K562 (cell line): ENCODE data around the gene IGF2. TPM values are rescaled to one million over a fixed set of nuclear protein-coding genes. Genes with fewer than 3 reads are reported as not detected.

Source experiments
- ATAC-seq: fragments of 200-7000 bp; cut with Tn5 transposase; 3 replicates; pipeline ENCODE4 v1.9.1; 2020; ENCODE audit warnings: moderate library complexity
- BruUV-seq: library from RNA; stranded (reverse); fragments of 400-500 nt; replicated peaks from 2 replicates; lab custom pipeline; 2021; lab: Mats Ljungman, UMichigan
- CTCF ChIA-PET: fragments of 300-600 bp; formaldehyde crosslinking; extraction: SDS; loops from one replicate; lab custom pipeline; 2021; ENCODE audit warnings: low intra/inter-chr PET ratio; lab: Yijun Ruan, JAX
- POLR2A ChIA-PET: fragments of 300-600, 350-650 bp; sonication (Branson Sonifier 250); formaldehyde crosslinking; extraction: SDS; loops from one replicate; lab custom pipeline; 2021; ENCODE audit warnings: antibody characterized with exemption, inconsistent platforms; lab: Yijun Ruan, JAX
- DNase-seq, 4 experiments: peaks; one replicate each; pipeline versions ENCODE4 v3.0.0 to v3.0.0-alpha.2; 2011 to 2018; ENCODE audit warnings: low spot score in 3 of 4, mixed read lengths in 3 of 4; ENCODE audit errors: extremely low read depth in 1 of 4
- FAIRE-seq: peaks from 2 replicates; lab custom pipeline; 2011; peaks lifted over from hg19 to GRCh38; lab: Jason Lieb, UNC
- H2AFZ ChIP-seq: 2 replicates; pipeline ENCODE4 v1.6.0; 2011; ENCODE audit warnings: low read depth, low read length, control low read depth, inconsistent platforms
- H3K27ac ChIP-seq: fragments of 200-600 bp; 3 replicates; pipeline ENCODE4 v1.8.0; 2011; ENCODE audit warnings: low read depth, mild to moderate bottlenecking, control low read depth, inconsistent platforms, low read length, moderate library complexity, mixed read lengths; ENCODE audit errors: extremely low read depth
- H3K27me3 ChIP-seq, 2 experiments: fragments of 300-600 bp in 1 of 2; 2 replicates in 1 of 2; 3 replicates in 1 of 2; pipeline versions ENCODE4 v1.6.0 to v1.8.0; 2011; ENCODE audit warnings: inconsistent platforms in 2 of 2, low read length in 2 of 2, mild to moderate bottlenecking in 1 of 2, mixed read lengths in 1 of 2, moderate library complexity in 1 of 2; ENCODE audit not compliant: control insufficient read depth in 2 of 2, insufficient read depth in 2 of 2
- H3K36me3 ChIP-seq: fragments of 300-600 bp; 3 replicates; pipeline ENCODE4 v1.8.0; 2011; ENCODE audit warnings: mild to moderate bottlenecking, low read length, inconsistent platforms; ENCODE audit not compliant: control insufficient read depth, insufficient read depth
- H3K4me1 ChIP-seq, 2 experiments: fragments of 200-600 bp in 1 of 2; replicated peaks in 1 of 2; 2 replicates in 1 of 2; 3 replicates in 1 of 2; pipeline versions ENCODE4 v1.5.1 to v1.8.0; 2011; ENCODE audit warnings: inconsistent platforms in 2 of 2, low read length in 2 of 2, mild to moderate bottlenecking in 1 of 2, mixed read lengths in 1 of 2, moderate library complexity in 1 of 2; ENCODE audit not compliant: control insufficient read depth in 2 of 2, insufficient read depth in 2 of 2
- H3K4me2 ChIP-seq: 2 replicates; pipeline ENCODE4 v1.6.1; 2011; ENCODE audit warnings: low read length, control low read depth, inconsistent platforms, mixed read lengths; ENCODE audit not compliant: insufficient read depth
- H3K4me3 ChIP-seq: fragments of 200-600 bp; sonication (generic), shearing (Covaris generic); 2 replicates; pipeline ENCODE4 v1.5.1; 2016; ENCODE audit warnings: control low read depth, inconsistent platforms
- H3K79me2 ChIP-seq: fragments of 200-600 bp; 3 replicates; pipeline ENCODE4 v1.8.0; 2011; ENCODE audit warnings: low read length, inconsistent platforms; ENCODE audit not compliant: control insufficient read depth, insufficient read depth
- H3K9ac ChIP-seq, 2 experiments: 2 replicates each; pipeline versions ENCODE4 v1.6.0 to v1.6.1; 2011; ENCODE audit warnings: low read depth in 2 of 2, low read length in 2 of 2, control low read depth in 1 of 2, inconsistent platforms in 1 of 2, mild to moderate bottlenecking in 1 of 2, mixed read lengths in 1 of 2; ENCODE audit not compliant: insufficient read depth in 1 of 2
- H3K9me1 ChIP-seq: one replicate; pipeline ENCODE4 v1.6.0; 2011; ENCODE audit warnings: inconsistent platforms, mild to moderate bottlenecking, low read length, moderate library complexity; ENCODE audit not compliant: control insufficient read depth, insufficient read depth
- H3K9me3 ChIP-seq: replicated peaks from 2 replicates; pipeline ENCODE4 v1.5.1; 2011; ENCODE audit warnings: low read depth, low read length, inconsistent platforms; ENCODE audit not compliant: control insufficient read depth, insufficient read depth
- H4K20me1 ChIP-seq: replicated peaks from 2 replicates; pipeline ENCODE4 v1.6.1; 2011; ENCODE audit warnings: low read length, inconsistent platforms, mixed read lengths; ENCODE audit not compliant: control insufficient read depth, insufficient read depth
- CBX5 ChIP-seq: IDR thresholded peaks from 2 replicates; pipeline ENCODE4 v1.6.1; 2014; ENCODE audit warnings: low read depth, borderline replicate concordance
- CTBP1 ChIP-seq: fragments of 450-650 bp; IDR thresholded peaks from 2 replicates; pipeline ENCODE4 v1.6.1; 2016; ENCODE audit warnings: borderline replicate concordance
- DDX20 ChIP-seq: fragments of 450-650 bp; IDR thresholded peaks from 2 replicates; pipeline ENCODE4 v1.6.1; 2016; ENCODE audit warnings: missing genetic modification characterization, low read depth, mild to moderate bottlenecking, missing compliant biosample characterization, moderate library complexity
- FOXA1 ChIP-seq: fragments of 450-650 bp; IDR thresholded peaks from 2 replicates; pipeline ENCODE4 v1.6.1; 2016; ENCODE audit warnings: mild to moderate bottlenecking, borderline replicate concordance
- HSF4 ChIP-seq: fragments of 250-450 bp; sonication (Bioruptor Pico); IDR thresholded peaks from 2 replicates; pipeline ENCODE4 v2.1.2; 2022; ENCODE audit warnings: mild to moderate bottlenecking, moderate library complexity, borderline replicate concordance
- KDM2B ChIP-seq: fragments of 250-450 bp; sonication (Bioruptor Pico); IDR thresholded peaks from 2 replicates; pipeline ENCODE4 v1.8.0; 2021; ENCODE audit warnings: mild to moderate bottlenecking, moderate library complexity
- MAFF ChIP-seq: IDR thresholded peaks from 2 replicates; pipeline ENCODE4 v1.6.1; 2012; ENCODE audit warnings: low read length, improper control_type of control experiment
- MXI1 ChIP-seq: IDR thresholded peaks from 2 replicates; pipeline ENCODE4 v1.6.1; 2011; ENCODE audit warnings: low read depth, mild to moderate bottlenecking, improper control_type of control experiment, low read length
- MYNN ChIP-seq, 2 experiments: sonication (generic); formaldehyde crosslinking in 1 of 2; IDR thresholded peaks; 2 replicates each; pipeline versions ENCODE4 v1.5.0 to v1.6.1; 2016 to 2020; ENCODE audit warnings: antibody characterized with exemption in 1 of 2, missing genetic modification reagents in 1 of 2
- POLR2H ChIP-seq: IDR thresholded peaks from 2 replicates; pipeline ENCODE4 v1.6.1; 2016; ENCODE audit warnings: missing genetic modification characterization, low read depth, mild to moderate bottlenecking, control low read depth, missing compliant biosample characterization, moderate library complexity
- SMAD2 ChIP-seq: fragments of 150-350 bp; IDR thresholded peaks from 2 replicates; pipeline ENCODE4 v1.6.1; 2014; ENCODE audit warnings: low read depth, mild to moderate bottlenecking, low read length
- SMAD3 ChIP-seq: fragments of 450-650 bp; formaldehyde crosslinking; conservative IDR thresholded peaks from 2 replicates; pipeline ENCODE4 v1.4.0; 2020; ENCODE audit warnings: mild to moderate bottlenecking
- TAF15 ChIP-seq: fragments of 200-400 bp; formaldehyde crosslinking; IDR thresholded peaks from 2 replicates; pipeline ENCODE4 v1.6.1; 2017; ENCODE audit warnings: mild to moderate bottlenecking, low read depth, low read length, moderate library complexity
- TEAD2 ChIP-seq: fragments of 450-650 bp; IDR thresholded peaks from 2 replicates; pipeline ENCODE4 v1.6.1; 2016; ENCODE audit warnings: missing genetic modification characterization, control low read depth, missing compliant biosample characterization
- TSC22D4 ChIP-seq: fragments of 450-650 bp; IDR thresholded peaks from 2 replicates; pipeline ENCODE4 v1.6.1; 2016; ENCODE audit warnings: missing genetic modification characterization, missing biosample characterization, control low read depth
- ZNF57 ChIP-seq: fragments of 450-650 bp; formaldehyde crosslinking; IDR thresholded peaks from 2 replicates; pipeline ENCODE4 v1.4.0; 2020; ENCODE audit warnings: mild to moderate bottlenecking, moderate library complexity
- ZZZ3 ChIP-seq: fragments of 450-650 bp; IDR thresholded peaks from 2 replicates; pipeline ENCODE4 v1.6.1; 2016; ENCODE audit warnings: antibody characterized with exemption, mild to moderate bottlenecking, moderate library complexity
- WGBS: fragments of 100-300 bp; shearing (Covaris generic); methylation state at CpG from one replicate; pipeline ENCODE4 v1.1.6; 2016; ENCODE audit warnings: low coverage, mixed read lengths; ENCODE audit not compliant: insufficient coverage; ENCODE audit errors: missing lambda C conversion rate; 5-methylcytosine and 5-hydroxymethylcytosine counted together
- in situ Hi-C: fragments of 300-500 bp; cut with MboI; formaldehyde crosslinking; loops from 4 replicates; pipeline ENCODE4 v1.15.0; 2018; ENCODE audit warnings: inconsistent platforms, mixed read lengths
- intact Hi-C: fragments of 100-400 bp; cut with micrococcal nuclease; formaldehyde crosslinking; loops from 2 replicates; pipeline ENCODE4 v1.14.2; 2022
- polyA plus RNA-seq, 8 experiments: library from polyadenylated mRNA; depleted of rRNA in 4 of 8; stranded (reverse) in 5 of 8; unstranded in 3 of 8; fragments of >200 nt; fragmentation: Nextera tagmentation in 2 of 8; fragmentation: Illumina TruSeq in 1 of 8; extraction: Ambion mirVana in 2 of 8; extraction: Trizol in 1 of 8; gene quantifications; 2 replicates each; pipeline versions ENCODE4 v1.2.1 to v1.2.3, GENCODE V29; 2011 to 2014; ENCODE audit warnings: inconsistent platforms in 1 of 8, missing spikeins in 1 of 8
- total RNA-seq, 7 experiments: library from RNA; depleted of rRNA in 6 of 7; stranded (reverse); fragments of >200 nt in 6 of 7; fragmentation: Illumina TruSeq in 2 of 7; extraction: Trizol in 2 of 7; gene quantifications; 2 replicates each; pipeline versions ENCODE4 v1.2.1 to v1.2.3, GENCODE V29; 2011 to 2021; ENCODE audit warnings: low replicate concordance in 1 of 7
- TF ChIP-seq, protein P1 (sequence below): fragments of 200-800 bp; sonication (Bioruptor generic); IDR thresholded peaks from 2 replicates; pipeline ENCODE4 v1.6.1; 2016; ENCODE audit warnings: missing genetic modification characterization, missing compliant biosample characterization

Gene IGF2
- total and polyA plus RNA-seq, 9 of the 15 experiments (the other 6 are each of a cell fraction or from before 2014, with no cell fraction given): 0.16 TPM; not detected in 8

- intact Hi-C loops (no loop called here), in situ Hi-C loops (no loop called here)
- POLR2A ChIA-PET: interaction anchor here (0.6 kb wide), 1 partner anchor 284 kb away, joined by 3 read pairs; no protein-coding TSS in a partner anchor
- H3K4me2 ChIP-seq: no peak overlapping the region
- no peak overlapping the region; a peak in 1 of 4 replicates for H3K9ac ChIP-seq
- no peaks in the 10 kb centered on the region for H4K20me1 ChIP-seq
- FAIRE-seq: no peak
- H3K36me3 ChIP-seq: no peaks in the 10 kb centered on the region
- no peak overlapping the region for H3K27ac ChIP-seq
- H3K9me1 ChIP-seq: no peaks in the 10 kb centered on the region
- CTCF ChIA-PET: no interaction called here
- H3K4me3 ChIP-seq: no peak overlapping the region
- H2AFZ ChIP-seq: no peak overlapping the region
- no peak for DNase-seq
- 2% methylated on average over 18 of the region's 21 CpGs for WGBS
- H3K79me2 ChIP-seq: no peaks in the 10 kb centered on the region
- H3K27me3 ChIP-seq: peaks cover 0 to 12% of the 10 kb centered on the region in 2 experiments; a peak in 3 of 5 replicates
- no TSS peak for BruUV-seq
- no peaks in the 10 kb centered on the region for H3K4me1 ChIP-seq
- no peaks in the 10 kb centered on the region for H3K9me3 ChIP-seq
- ATAC-seq: no peak
- TF ChIP-seq, protein P1, sequence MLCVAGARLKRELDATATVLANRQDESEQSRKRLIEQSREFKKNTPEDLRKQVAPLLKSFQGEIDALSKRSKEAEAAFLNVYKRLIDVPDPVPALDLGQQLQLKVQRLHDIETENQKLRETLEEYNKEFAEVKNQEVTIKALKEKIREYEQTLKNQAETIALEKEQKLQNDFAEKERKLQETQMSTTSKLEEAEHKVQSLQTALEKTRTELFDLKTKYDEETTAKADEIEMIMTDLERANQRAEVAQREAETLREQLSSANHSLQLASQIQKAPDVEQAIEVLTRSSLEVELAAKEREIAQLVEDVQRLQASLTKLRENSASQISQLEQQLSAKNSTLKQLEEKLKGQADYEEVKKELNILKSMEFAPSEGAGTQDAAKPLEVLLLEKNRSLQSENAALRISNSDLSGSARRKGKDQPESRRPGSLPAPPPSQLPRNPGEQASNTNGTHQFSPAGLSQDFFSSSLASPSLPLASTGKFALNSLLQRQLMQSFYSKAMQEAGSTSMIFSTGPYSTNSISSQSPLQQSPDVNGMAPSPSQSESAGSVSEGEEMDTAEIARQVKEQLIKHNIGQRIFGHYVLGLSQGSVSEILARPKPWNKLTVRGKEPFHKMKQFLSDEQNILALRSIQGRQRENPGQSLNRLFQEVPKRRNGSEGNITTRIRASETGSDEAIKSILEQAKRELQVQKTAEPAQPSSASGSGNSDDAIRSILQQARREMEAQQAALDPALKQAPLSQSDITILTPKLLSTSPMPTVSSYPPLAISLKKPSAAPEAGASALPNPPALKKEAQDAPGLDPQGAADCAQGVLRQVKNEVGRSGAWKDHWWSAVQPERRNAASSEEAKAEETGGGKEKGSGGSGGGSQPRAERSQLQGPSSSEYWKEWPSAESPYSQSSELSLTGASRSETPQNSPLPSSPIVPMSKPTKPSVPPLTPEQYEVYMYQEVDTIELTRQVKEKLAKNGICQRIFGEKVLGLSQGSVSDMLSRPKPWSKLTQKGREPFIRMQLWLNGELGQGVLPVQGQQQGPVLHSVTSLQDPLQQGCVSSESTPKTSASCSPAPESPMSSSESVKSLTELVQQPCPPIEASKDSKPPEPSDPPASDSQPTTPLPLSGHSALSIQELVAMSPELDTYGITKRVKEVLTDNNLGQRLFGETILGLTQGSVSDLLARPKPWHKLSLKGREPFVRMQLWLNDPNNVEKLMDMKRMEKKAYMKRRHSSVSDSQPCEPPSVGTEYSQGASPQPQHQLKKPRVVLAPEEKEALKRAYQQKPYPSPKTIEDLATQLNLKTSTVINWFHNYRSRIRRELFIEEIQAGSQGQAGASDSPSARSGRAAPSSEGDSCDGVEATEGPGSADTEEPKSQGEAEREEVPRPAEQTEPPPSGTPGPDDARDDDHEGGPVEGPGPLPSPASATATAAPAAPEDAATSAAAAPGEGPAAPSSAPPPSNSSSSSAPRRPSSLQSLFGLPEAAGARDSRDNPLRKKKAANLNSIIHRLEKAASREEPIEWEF (CRISPR knock-in tag): no peak
- TF ChIP-seq CBX5 (no peak), KDM2B (CRISPR knock-in tag) (no peak), ZNF57 (CRISPR knock-in tag) (no peak), CTBP1 (no peak), TAF15 (no peak), SMAD2 (no peak), MAFF (no peak), POLR2H (tag) (no peak), TEAD2 (tag) (no peak), TSC22D4 (no peak), MYNN (IDR thresholded peaks at IDR 0.05) (no peak), MYNN (CRISPR knock-in tag; IDR thresholded peaks at IDR 0.05) (no peak), HSF4 (CRISPR knock-in tag) (no peak), ZZZ3 (no peak), MXI1 (no peak), FOXA1 (no peak), SMAD3 (CRISPR knock-in tag) (no peak), DDX20 (tag) (no peak)
These were observed 17.7 kb downstream of the IGF2 start for GRCh38 chr11:2121227-2122130.
